ENCODE data around the gene ATP2A3.

GRCh38 chr17:3927628-3928340, 36.5 kb downstream of the ATP2A3 start:
- TF ChIP-seq L3MBTL2 (conservative IDR thresholded peaks at IDR 0.05), result no peak
- TF ChIP-seq FOXM1 (IDR thresholded peaks at IDR 0.05; ENCODE audit: borderline replicate concordance), result no peak
- no peak for TF ChIP-seq SP1 (IDR thresholded peaks at IDR 0.05)
- no peak for TF ChIP-seq SUZ12 (IDR thresholded peaks at IDR 0.05)
- TF ChIP-seq LEF1 (IDR thresholded peaks at IDR 0.05; ENCODE audit: borderline replicate concordance), result no peak

Measured in HEK293T (cell line).